Activated CD8-positive, alpha-beta memory T cell treated with anti-CD3 and anti-CD28 coated beads, Interleukin-2, amount 10 ng/mL, durations not matched to agents 7 days and 5 days (primary cell): Measurements from ENCODE around the gene SLC7A6OS. TPM values are rescaled to one million over a fixed set of nuclear protein-coding genes. Genes with fewer than 3 reads are reported as not detected.

Experiments
- ATAC-seq: fragments of 150-1000 bp; cut with Tn5 transposase; one replicate; pipeline ENCODE4 v1.10.0; 2021; ENCODE audit warnings: moderate library complexity
- CTCF ChIA-PET: fragments of 350-600 bp; sonication (Branson Sonifier 250); formaldehyde crosslinking; loops from one replicate; lab custom pipeline; 2021; ENCODE audit warnings: antibody characterized with exemption; lab: Charles Lee
- DNase-seq: peaks from one replicate; pipeline ENCODE4 v3.0.0-alpha.2; 2020
- H3K27ac Mint-ChIP-seq: one replicate; pipeline ENCODE4 v1.8.0; 2021; ENCODE audit warnings: mild to moderate bottlenecking, mixed read lengths
- H3K27me3 Mint-ChIP-seq: one replicate; pipeline ENCODE4 v1.8.0; 2021; ENCODE audit warnings: mixed read lengths
- H3K36me3 Mint-ChIP-seq: one replicate; pipeline ENCODE4 v1.8.0; 2021; ENCODE audit warnings: mild to moderate bottlenecking, mixed read lengths
- H3K4me1 Mint-ChIP-seq: one replicate; pipeline ENCODE4 v1.8.0; 2021; ENCODE audit warnings: mixed read lengths
- H3K4me3 Mint-ChIP-seq: one replicate; pipeline ENCODE4 v1.8.0; 2021; ENCODE audit warnings: mild to moderate bottlenecking, moderate library complexity, mixed read lengths
- H3K9me3 Mint-ChIP-seq: one replicate; pipeline ENCODE4 v1.8.0; 2022; ENCODE audit warnings: low read depth, mixed read lengths
- total RNA-seq, 2 experiments: library from RNA; stranded (reverse); gene quantifications; one replicate each; pipeline ENCODE4 v1.2.3, GENCODE V29; 2021

SLC7A6OS gene
- total RNA-seq, 2 experiments from 2014 or later, result 29.8 to 30.8 TPM

DNA sequence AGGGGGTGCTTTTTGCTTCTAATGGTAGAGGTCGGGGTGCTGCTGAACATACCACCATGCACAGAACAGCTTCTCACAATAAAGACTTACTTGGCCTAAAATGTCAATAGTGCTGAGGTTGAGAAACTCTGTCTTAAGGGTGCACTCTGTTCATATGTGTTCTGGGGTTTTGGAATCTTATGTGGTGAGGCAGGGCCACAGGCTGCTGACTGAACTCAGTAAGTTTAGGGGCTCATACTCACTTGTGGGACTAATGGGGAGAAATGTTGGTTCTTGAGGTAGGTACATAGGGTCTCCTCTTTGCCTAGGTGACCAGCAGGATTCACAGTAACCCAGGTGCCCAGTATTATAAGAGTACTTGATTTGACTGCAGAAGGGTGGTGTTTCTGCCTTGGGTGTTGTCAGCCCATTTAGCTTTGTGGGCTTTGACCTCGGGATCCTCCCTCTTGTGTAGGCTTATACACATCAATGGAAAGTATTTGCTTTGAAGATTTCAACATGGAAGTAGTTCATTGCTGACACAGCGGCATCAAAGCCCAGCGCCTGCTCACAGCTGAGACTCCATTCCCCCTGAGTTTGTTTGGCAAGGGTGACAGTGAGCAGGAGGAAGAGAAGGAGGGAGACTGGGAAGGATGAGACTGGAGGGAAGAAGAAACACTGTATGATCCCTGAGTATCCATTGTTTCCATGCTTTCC, 29.2 kb downstream of the SLC7A6OS start:
- Mint-ChIP-seq H3K9me3 (no peaks in the 10 kb centered on the region), H3K4me3 (no peak overlapping the region)
- DNase-seq, result no peak

DNA sequence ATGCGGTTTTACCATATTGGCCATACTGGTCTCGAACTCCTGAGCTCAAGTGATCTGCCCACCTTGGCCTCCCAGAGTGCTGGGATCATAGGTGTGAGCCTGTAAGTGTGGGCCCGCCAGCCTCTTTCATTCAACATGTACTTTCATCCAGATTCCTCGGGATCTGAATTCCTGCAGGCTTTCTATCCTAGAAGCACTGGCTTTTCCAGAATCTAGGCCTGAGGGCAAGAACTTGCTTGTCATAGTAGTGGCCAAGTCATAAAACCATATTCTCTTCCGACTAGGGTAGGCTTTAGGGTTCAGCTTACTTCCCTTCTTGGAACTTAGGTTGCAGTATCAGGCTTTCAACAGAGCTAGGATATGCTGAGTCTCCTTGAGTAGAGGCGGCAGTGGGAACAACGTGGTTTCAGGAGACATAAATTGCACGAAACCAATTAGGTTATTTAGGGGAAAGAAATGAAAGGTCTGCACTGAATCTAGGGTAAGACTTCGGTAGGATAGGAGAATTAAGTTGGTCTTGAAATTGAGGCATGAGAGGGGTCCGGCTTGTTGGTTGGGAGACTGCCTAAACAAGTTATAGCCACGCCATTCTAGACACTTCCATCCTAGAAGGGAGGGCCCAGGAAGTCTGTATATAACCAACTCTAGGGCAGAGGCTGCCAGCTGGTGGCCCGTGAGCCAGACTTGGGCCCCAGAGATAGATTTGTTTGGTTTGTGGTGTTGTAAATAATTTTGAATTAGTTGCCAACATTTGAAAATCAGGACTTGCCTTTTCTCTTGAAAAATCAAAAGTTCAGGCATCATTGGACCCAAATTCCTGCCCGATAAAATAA, 30.8 kb downstream of the SLC7A6OS start:
- DNase-seq (no peak), ATAC-seq (no peak)
- H3K4me3 Mint-ChIP-seq, result no peak overlapping the region
- H3K36me3 Mint-ChIP-seq, result peaks cover 39% of the 10 kb centered on the region
- CTCF ChIA-PET, result interaction anchor here (1.0 to 4.5 kb wide), 7 partner anchors 7 to 21 kb away, joined by 3 to 24 read pairs (median 4); partner anchors contain the start of gene SLC7A6
- peaks cover 60% of the 10 kb centered on the region for H3K4me1 Mint-ChIP-seq
- no peaks in the 10 kb centered on the region for H3K27me3 Mint-ChIP-seq
- H3K9me3 Mint-ChIP-seq, result no peaks in the 10 kb centered on the region
- no peak overlapping the region for H3K27ac Mint-ChIP-seq

More for the DNA sequence above, 29.2 kb downstream of the SLC7A6OS start:
- Mint-ChIP-seq H3K27me3 (no peaks in the 10 kb centered on the region), H3K27ac (peak overlapping the region; percentile 74), H3K4me1 (peaks cover 59% of the 10 kb centered on the region), H3K36me3 (peaks cover 39% of the 10 kb centered on the region)
- CTCF ChIA-PET, result interaction anchor here (1.0 to 1.7 kb wide), 4 partner anchors 9 to 18 kb away, joined by 3 to 5 read pairs (median 4); partner anchors contain the start of gene SLC7A6
- ATAC-seq, result no peak

DNA sequence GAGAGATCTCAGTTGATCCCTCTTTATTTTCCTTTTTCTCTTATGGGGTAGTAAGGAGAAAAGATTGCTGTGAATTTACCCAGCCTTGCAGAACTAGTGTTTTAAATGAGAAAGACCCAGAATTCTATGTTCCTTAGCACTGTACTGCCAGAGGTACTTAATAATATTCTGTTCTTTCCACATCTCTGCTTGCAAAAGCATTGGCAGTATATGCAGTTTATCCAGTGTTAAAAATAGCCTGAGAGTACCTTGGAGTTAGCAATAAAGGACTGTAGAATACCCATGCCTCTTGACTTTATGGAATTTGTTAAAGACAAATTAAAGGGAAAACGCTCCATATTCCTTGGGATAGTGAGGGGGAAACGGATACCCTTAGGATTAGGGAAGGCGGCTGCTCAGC, 34.5 kb downstream of the SLC7A6OS start:
- CTCF ChIA-PET, result interaction anchor here (0.7 to 4.5 kb wide), 10 partner anchors 9 to 631 kb away, joined by 3 to 36 read pairs (median 5); partner anchors contain the start of genes CARMIL2 and SLC7A6
- Mint-ChIP-seq H3K4me1 (peaks cover 60% of the 10 kb centered on the region), H3K27me3 (no peaks in the 10 kb centered on the region), H3K9me3 (no peaks in the 10 kb centered on the region), H3K4me3 (peak overlapping the region; percentile 37), H3K27ac (peak overlapping the region; percentile 90), H3K36me3 (peaks cover 40% of the 10 kb centered on the region)
- DNase-seq (no peak), ATAC-seq (no peak)

DNA sequence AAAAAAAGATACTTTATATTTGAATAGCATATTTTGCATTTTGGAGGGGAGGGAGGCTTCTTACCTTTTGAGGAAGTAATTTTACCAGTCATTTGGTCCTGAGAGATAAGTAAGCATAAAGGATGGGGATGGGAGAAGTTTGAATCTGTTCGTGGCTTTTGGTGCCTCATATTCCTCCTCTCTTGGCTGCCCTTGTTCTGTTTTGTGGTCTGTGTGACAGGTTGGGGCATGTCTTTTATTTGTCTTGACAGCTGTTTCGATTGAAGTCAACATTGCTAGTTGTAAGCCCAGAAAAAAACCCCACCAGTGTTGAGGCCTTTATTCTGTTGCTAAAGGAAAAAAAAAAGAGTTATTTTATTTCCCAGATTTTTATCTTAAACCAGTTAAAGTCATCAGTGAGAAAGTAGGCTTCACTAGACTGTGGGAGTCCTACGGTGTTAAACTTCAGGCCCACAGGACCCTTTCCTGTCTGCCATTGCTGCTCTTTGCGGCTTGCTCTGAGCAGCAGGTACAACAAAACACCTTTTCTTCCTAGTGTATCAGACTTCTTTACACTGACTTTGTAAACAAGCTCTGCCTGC, 35.0 kb downstream of the SLC7A6OS start:
- peaks cover 38% of the 10 kb centered on the region for H3K36me3 Mint-ChIP-seq
- H3K4me3 Mint-ChIP-seq, result peak overlapping the region; percentile 37
- no peaks in the 10 kb centered on the region for H3K27me3 Mint-ChIP-seq
- no peaks in the 10 kb centered on the region for H3K9me3 Mint-ChIP-seq
- DNase-seq, result peak; percentile 65
- H3K4me1 Mint-ChIP-seq, result peaks cover 60% of the 10 kb centered on the region
- H3K27ac Mint-ChIP-seq, result peak overlapping the region; percentile 90
- CTCF ChIA-PET, result interaction anchor here (0.7 to 4.5 kb wide), 11 partner anchors 9 to 80 kb away, joined by 3 to 36 read pairs (median 7); partner anchors contain the start of gene SLC7A6
- peak; percentile 75 for ATAC-seq

DNA sequence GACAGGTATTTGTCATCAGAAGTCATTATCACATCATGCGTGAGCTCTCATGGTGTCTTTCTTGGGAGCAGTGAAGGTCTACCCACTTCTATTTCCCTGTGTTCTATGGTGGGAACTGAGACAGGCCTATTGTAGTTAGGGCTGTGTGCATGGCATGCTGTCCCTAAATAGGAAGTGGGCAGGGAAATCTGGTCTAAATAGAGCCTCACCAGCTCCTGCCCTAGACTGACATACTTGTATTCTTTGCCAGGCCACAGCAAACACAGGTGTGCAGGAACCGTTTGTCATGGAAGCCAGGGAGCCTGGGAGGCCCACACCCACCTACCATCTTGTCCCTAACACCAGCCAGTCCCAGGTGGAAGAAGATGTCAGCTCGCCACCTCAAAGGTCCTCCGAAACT, 36.3 kb downstream of the SLC7A6OS start:
- Mint-ChIP-seq H3K27ac (peak overlapping the region; percentile 90), H3K4me1 (peaks cover 67% of the 10 kb centered on the region), H3K9me3 (no peaks in the 10 kb centered on the region), H3K27me3 (no peaks in the 10 kb centered on the region), H3K36me3 (peaks cover 36% of the 10 kb centered on the region), H3K4me3 (no peak overlapping the region)
- CTCF ChIA-PET, result interaction anchor here (0.8 to 4.1 kb wide), 6 partner anchors 10 to 53 kb away, joined by 3 to 36 read pairs (median 8); partner anchors contain the start of gene SLC7A6
- no peak for ATAC-seq
- DNase-seq, result no peak

DNA sequence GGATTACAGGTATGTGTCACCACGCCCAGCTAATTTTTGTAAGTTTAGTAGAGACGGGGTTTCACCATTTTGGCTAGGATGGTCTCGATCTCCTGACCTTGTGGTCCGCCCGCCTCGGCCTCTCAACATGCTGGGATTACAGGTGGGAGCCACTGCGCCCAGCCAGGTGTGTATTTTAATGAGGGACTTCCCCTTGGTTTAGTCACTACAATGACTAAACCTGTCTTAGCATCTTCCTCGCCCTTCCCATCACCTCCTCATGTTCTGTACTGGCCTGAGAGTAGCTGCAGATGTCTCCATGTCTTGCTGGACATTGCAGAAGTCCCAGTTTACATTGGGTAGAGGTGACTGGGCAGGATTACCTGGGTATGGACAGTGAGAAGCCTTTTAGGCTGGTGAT, 36.9 kb downstream of the SLC7A6OS start:
- DNase-seq, result no peak
- no peak overlapping the region for H3K4me3 Mint-ChIP-seq
- peak overlapping the region; percentile 90 for H3K27ac Mint-ChIP-seq
- no peak for ATAC-seq
- CTCF ChIA-PET, result interaction anchor here (1.3 to 5.1 kb wide), 5 partner anchors 10 to 54 kb away, joined by 7 to 42 read pairs (median 29); partner anchors contain the start of gene SLC7A6
- H3K36me3 Mint-ChIP-seq, result peaks cover 38% of the 10 kb centered on the region
- peaks cover 72% of the 10 kb centered on the region for H3K4me1 Mint-ChIP-seq
- no peaks in the 10 kb centered on the region for H3K27me3 Mint-ChIP-seq
- no peaks in the 10 kb centered on the region for H3K9me3 Mint-ChIP-seq

DNA sequence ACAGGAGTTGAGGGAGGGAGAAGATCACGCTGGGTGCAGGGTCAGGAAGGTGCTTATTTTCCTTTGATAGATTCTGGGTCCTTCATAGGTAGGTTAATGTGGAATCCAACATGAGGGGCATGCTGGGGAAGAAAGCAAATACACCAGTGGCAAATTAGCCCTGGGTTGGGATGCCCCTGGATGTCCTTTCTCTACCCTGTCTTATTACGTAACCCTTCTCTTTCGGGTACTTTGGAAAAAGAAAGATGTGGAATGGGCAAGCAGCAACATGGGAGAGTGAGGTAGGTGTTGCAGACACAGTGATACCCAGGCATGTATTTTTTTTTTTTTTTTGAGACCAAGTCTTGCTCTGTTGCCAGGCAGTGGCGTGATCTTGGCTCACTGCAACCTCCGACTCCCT, 37.3 kb downstream of the SLC7A6OS start:
- H3K27ac Mint-ChIP-seq, result peak overlapping the region; percentile 80
- no peak for ATAC-seq
- no peaks in the 10 kb centered on the region for H3K27me3 Mint-ChIP-seq
- H3K4me3 Mint-ChIP-seq, result no peak overlapping the region
- CTCF ChIA-PET, result interaction anchor here (1.1 to 5.1 kb wide), 7 partner anchors 8 to 54 kb away, joined by 4 to 42 read pairs (median 20); partner anchors contain the start of genes PRMT7, SLC7A6 and SLC7A6OS
- H3K9me3 Mint-ChIP-seq, result no peaks in the 10 kb centered on the region
- peaks cover 39% of the 10 kb centered on the region for H3K36me3 Mint-ChIP-seq
- H3K4me1 Mint-ChIP-seq, result peaks cover 73% of the 10 kb centered on the region
- no peak for DNase-seq

DNA sequence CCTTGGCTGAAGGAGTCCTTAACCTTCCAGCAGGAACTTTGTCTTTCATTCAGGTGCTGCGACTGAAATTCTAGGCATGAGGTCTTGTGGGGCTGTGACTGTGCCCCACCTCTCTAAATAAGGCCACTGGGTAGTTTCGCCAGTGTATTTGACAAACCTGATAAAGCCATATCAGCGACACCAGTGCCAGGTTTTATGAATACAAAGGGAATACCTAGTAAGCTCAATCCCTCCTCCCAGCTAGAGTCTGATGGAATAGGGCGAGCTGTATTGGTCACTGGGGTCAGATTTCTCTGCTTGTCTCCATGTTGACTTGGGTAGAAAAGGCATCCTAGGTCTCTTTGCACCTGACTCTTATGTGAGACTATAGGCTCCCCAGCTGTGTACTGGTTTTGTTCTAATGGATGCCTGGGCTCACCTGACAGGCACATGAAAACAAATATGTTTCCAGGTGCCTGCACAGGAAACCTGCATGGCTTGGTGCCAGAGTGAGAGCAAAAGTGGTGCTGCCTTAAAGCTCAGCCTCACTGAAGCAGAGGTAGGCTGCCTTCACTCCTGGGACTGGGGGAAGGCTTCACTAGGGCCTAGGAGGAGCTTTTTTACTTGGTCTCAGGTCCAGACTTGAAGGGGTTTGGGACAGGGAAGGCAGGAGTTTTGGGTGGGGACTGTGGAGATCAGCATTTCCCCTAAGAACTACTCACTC, 38.1 kb downstream of the SLC7A6OS start:
- H3K27ac Mint-ChIP-seq, result peak overlapping the region; percentile 80
- no peak overlapping the region for H3K4me3 Mint-ChIP-seq
- ATAC-seq, result peak; percentile 16
- CTCF ChIA-PET, result interaction anchor here (1.1 to 5.1 kb wide), 7 partner anchors 8 to 55 kb away, joined by 4 to 42 read pairs (median 20); partner anchors contain the start of genes PRMT7, SLC7A6 and SLC7A6OS
- peaks cover 80% of the 10 kb centered on the region for H3K4me1 Mint-ChIP-seq
- H3K27me3 Mint-ChIP-seq, result no peaks in the 10 kb centered on the region
- H3K9me3 Mint-ChIP-seq, result no peaks in the 10 kb centered on the region
- peaks cover 39% of the 10 kb centered on the region for H3K36me3 Mint-ChIP-seq
- DNase-seq, result no peak

DNA sequence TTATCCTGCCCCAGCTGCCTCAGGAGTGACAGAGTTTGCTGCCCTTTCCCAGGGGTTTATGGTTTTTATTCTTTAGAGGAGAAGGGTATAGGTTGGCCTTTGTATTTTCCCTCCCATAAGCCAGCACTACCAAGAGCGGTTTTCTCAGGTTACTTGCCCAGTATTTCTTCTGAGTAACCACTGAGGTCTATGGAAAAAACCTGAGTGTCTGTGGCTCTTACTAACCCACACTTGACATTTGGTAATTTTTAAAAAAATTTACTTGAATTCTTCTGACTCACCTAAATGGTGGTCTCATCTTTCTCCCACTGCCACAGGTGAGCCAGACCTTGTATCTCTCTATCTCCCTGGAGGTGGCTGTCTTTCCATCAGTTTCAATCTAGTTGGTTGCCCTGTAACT, 40.4 kb downstream of the SLC7A6OS start:
- DNase-seq (no peak), ATAC-seq (peak; percentile 29)
- CTCF ChIA-PET, result interaction anchor here (1.2 to 5.1 kb wide), 3 partner anchors 8 to 15 kb away, joined by 3 to 42 read pairs (median 20); no protein-coding TSS in a partner anchor
- Mint-ChIP-seq H3K27me3 (no peaks in the 10 kb centered on the region), H3K9me3 (no peaks in the 10 kb centered on the region), H3K4me1 (peaks cover 83% of the 10 kb centered on the region), H3K36me3 (peaks cover 34% of the 10 kb centered on the region), H3K4me3 (no peak overlapping the region), H3K27ac (peak overlapping the region; percentile 81)

DNA sequence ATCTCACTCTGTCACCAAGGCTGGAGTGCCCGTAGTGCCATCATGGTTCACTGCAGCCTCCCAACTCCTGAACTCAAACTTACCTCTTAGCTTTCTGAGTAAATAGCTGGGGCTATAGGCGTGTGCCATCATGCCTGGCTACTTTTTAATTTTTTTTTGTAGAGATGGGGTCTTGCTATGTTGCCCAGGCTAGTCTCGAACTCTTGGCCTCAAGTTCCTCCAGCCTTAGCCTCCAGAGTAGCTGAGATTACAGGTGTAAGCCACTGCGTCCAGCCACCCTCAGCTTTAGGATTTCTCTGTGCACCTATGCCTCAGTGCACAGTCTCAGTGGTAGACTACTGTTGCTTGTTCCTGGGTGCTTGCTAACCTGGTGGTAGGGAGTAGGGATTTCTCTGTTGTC, 41.0 kb downstream of the SLC7A6OS start:
- CTCF ChIA-PET, result interaction anchor here (1.2 to 5.1 kb wide), 4 partner anchors 8 to 59 kb away, joined by 3 to 42 read pairs (median 12); no protein-coding TSS in a partner anchor
- ATAC-seq (no peak), DNase-seq (no peak)
- Mint-ChIP-seq H3K36me3 (peaks cover 33% of the 10 kb centered on the region), H3K4me3 (no peak overlapping the region), H3K27me3 (no peaks in the 10 kb centered on the region), H3K9me3 (no peaks in the 10 kb centered on the region), H3K27ac (peak overlapping the region; percentile 81), H3K4me1 (peaks cover 78% of the 10 kb centered on the region)

DNA sequence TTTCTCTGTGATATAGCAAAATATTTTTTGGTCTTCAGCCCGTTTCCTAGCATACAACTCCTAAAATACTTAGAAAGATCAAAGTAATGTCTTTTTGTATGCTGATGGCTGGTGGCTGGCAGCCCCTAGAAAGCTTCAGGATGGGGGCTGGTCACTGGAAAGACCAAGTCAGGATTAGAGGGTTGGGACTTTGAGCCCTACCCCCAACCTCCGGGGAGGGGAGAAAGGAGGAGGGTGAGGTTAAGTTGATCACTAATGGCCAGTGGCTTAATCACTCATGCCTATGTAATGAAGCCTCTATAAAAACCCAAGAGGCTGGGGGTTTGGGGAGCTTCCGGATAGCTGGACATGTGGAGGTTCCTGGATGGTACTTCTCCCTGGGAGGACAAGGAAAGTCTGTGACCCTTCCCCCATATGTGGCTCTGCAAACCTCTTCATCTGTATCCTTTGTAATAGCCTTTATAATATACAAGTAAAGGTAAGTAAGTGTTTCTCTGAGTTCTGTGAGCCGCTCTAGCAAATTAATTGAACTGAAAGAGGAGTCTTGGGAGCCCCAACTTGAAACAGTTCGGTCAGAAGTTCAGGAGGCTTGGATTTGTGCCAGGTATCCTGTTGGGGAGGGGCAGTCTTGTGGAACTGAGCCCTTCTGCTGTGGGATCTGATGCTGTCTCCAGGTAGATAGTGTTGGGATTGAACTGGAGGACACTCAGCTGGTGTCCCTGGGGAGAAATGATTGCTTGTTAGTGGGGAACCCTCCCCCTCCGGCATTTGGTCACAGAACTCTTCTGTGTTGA, 42.9 kb downstream of the SLC7A6OS start:
- Mint-ChIP-seq H3K9me3 (no peaks in the 10 kb centered on the region), H3K36me3 (peaks cover 17% of the 10 kb centered on the region), H3K4me3 (no peak overlapping the region), H3K27me3 (no peaks in the 10 kb centered on the region), H3K27ac (peak overlapping the region; percentile 36), H3K4me1 (peaks cover 68% of the 10 kb centered on the region)
- no peak for ATAC-seq
- CTCF ChIA-PET, result interaction anchor here (0.8 to 4.0 kb wide), 3 partner anchors 11 to 17 kb away, joined by 3 to 20 read pairs (median 3); no protein-coding TSS in a partner anchor
- DNase-seq, result no peak
